Measurements from ENCODE around the gene FHL2. TPM values are rescaled to one million over a fixed set of nuclear protein-coding genes. Genes with fewer than 3 reads are reported as not detected.

Gene FHL2
- total RNA-seq, 1 experiment from 2014 or later: 21.1 TPM

GRCh38 chr2:105445976-105446375 lies 47.1 kb upstream of the FHL2 start:
- DNase-seq (ENCODE audit: low spot score) (no peak), ATAC-seq (no peak)
- H3K36me3 Mint-ChIP-seq: no peaks in the 10 kb centered on the region
- POLR2A ChIA-PET: no interaction called here
- TF ChIP-seq ZNF671 (CRISPR knock-in tag; IDR thresholded peaks at IDR 0.05) (no peak), TEAD4 (CRISPR knock-in tag; IDR thresholded peaks at IDR 0.05) (no peak), RELA (CRISPR knock-in tag; IDR thresholded peaks at IDR 0.05; ENCODE audit: borderline replicate concordance) (no peak), ZNF416 (CRISPR knock-in tag; IDR thresholded peaks at IDR 0.05) (no peak), ZBTB43 (CRISPR knock-in tag; IDR thresholded peaks at IDR 0.05) (no peak), ESRRA (CRISPR knock-in tag; IDR thresholded peaks at IDR 0.05; ENCODE audit: borderline replicate concordance) (no peak), IRF1 (CRISPR knock-in tag; IDR thresholded peaks at IDR 0.05) (no peak), CDX4 (CRISPR knock-in tag; IDR thresholded peaks at IDR 0.05; ENCODE audit: borderline replicate concordance) (no peak), NR1H2 (CRISPR knock-in tag; IDR thresholded peaks at IDR 0.05) (no peak), IRF2 (CRISPR knock-in tag; IDR thresholded peaks at IDR 0.05; ENCODE audit: borderline replicate concordance, low read depth) (no peak), SMAD4 (CRISPR knock-in tag; IDR thresholded peaks at IDR 0.05) (no peak), NFYB (CRISPR knock-in tag; conservative IDR thresholded peaks at IDR 0.05; ENCODE audit: low read depth) (no peak), ATF6 (CRISPR knock-in tag; IDR thresholded peaks at IDR 0.05) (no peak), E2F1 (CRISPR knock-in tag; IDR thresholded peaks at IDR 0.05) (no peak), CBFB (CRISPR knock-in tag; IDR thresholded peaks at IDR 0.05; ENCODE audit: low read depth) (no peak), PRDM15 (CRISPR knock-in tag; IDR thresholded peaks at IDR 0.05) (no peak), ZNF423 (CRISPR knock-in tag; IDR thresholded peaks at IDR 0.05) (no peak), NR2C2 (CRISPR knock-in tag; IDR thresholded peaks at IDR 0.05) (no peak), PREB (CRISPR knock-in tag; IDR thresholded peaks at IDR 0.05; ENCODE audit: borderline replicate concordance) (no peak), CTCF (IDR thresholded peaks at IDR 0.05) (no peak)
- H3K27me3 Mint-ChIP-seq (ENCODE audit: low read depth): no peaks in the 10 kb centered on the region; the same call in 1 of the 2 replicates
- CTCF ChIA-PET: no interaction called here
- H3K4me1 Mint-ChIP-seq: peaks cover 21% of the 10 kb centered on the region
- no peak overlapping the region for H3K4me3 Mint-ChIP-seq
- no peak overlapping the region for H3K27ac Mint-ChIP-seq
- no peaks in the 10 kb centered on the region for H3K9me3 Mint-ChIP-seq

Measured in WTC11 (cell line).